ENCODE data around the gene RSAD2.
"Not testable (repeated sequence)": the region's sequence is repeated elsewhere in the genome, so short reads cannot be mapped to it uniquely, and the experiment has no call there.

Gene RSAD2

DNA sequence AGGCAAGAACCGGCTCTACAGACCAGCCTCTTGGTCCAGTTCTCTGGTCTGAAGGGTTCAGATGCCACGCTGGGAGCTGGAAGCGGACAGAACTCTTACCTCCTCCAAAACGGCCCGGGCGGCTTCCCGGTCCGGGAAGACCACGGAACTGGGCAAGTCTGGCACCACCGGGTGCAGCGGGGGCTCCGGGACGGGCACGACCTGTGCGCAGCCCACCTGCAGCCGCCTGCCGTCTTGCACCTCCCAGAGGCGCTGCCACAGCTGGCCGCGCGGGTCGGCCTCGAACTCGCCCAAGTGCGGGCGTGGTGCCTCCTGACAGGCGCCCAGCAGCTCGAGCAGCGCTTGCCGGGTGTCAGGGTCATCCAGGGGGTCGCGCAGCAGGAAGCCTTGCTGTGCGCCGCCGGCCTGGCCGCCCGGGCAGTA lies 12.6 kb upstream of the RSAD2 start:
- DNase-seq: peak; percentile 49

DNA sequence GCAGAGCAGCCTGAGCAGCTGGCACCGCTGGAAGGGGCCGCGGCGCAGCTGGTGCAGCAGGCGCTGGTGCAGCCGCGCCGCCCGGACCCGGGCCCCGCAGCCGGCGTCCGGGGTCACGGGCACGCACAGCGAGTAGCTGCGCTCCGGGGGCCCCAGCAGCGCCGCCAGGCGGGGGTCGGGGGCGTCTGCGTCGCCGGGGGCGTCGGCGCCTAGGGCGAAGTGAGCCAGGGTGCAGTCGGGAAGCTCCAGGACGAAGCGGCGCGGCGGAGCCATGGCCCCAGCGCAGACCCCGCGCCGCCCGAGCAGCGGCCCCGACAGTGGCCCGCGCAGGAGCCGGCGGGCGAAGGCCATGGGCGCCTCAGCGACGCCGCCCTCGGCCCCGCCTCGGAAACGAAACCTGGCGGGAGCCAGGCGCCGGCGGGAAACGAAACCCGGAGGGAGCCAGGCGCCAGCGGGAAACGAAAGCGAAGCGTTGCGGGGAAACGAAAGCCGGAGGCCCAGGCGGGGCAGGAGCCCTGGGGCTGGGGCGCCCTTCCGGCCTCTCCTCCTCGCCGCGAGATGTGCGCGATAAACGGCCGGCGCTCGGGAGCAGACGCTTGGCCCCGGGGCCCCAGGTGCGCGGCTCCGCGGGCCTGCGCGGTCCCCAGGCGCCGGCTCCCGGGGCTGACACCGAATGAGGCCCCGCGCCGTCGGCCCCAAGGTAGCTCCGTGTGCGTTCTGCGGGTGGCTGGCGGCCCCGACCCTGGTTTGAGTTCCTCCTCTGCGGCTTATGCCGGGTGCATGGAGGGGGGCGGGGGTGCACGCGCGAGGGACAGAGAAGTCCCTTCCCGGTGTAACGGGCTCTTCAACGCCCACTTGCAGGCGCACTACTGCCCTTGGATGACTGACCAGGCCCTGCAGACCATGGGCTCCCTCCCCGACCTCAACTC lies 12.0 kb upstream of the RSAD2 start, which contains the start of gene CMPK2:
TSS of gene CMPK2 (minus strand) at position 562 of the 929 bp plus-strand sequence. CDS start at position 351, 211 bp downstream.
- peak; percentile 49 for DNase-seq

DNA sequence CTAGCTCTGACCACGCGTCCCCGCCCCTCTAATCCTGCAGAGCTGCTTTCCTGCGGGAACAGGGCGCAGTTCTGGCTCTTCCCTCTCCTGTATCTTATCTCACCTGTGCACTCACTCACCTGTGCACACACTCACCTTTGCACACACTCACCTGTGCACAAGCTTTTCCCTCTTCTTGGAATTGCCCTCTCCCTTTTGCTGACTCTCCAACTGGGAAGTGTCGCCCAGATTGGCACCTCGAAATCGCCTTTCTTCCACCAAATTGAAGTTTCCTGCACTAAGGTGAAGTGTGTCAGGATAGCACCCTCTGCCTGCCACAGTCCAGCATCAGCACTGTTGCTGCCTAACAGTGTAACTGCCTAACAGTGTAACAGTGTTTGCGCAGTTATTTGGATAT lies 11.3 kb upstream of the RSAD2 start:
- peak; percentile 46 for DNase-seq

DNA sequence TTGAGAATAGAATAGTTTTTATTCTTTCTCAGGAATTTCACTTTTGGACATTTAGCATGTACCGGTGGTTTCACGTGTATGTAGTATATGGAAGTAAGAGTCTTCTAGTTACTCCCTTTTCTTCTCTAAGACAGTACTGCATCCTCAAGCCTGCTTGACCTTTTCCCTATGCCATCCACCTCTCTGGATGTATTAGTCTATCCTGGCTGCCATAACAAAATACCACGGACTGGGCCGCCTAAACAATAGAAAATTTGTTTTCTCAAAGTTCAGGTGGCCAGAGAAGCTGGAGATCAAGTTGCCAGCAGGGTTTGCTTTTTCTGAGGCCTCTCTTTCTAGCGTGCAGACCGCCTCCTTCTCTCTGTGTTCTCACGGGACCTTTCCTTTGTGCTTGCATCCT lies 10.6 kb upstream of the RSAD2 start:
- no peak for DNase-seq

DNA sequence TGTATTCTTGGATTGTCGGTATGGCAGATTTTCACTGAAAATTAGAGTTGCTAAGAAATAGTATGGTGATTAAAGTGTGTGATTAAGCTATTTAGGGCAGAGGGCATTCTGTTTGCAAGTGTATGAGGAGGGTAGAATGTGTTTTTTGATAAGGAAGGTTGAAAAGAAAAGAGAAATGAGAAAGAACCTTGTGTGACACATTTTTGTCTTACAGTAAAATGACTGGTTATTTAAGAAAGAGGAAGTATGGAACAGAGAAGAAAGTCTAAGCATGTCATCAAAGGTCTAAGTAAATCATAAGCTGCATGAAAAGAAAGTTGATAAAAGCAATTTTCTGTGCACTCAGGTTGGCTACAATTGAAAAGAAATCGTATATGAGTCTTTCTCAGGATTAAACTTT lies 5.2 kb upstream of the RSAD2 start:
- no peak for DNase-seq

DNA sequence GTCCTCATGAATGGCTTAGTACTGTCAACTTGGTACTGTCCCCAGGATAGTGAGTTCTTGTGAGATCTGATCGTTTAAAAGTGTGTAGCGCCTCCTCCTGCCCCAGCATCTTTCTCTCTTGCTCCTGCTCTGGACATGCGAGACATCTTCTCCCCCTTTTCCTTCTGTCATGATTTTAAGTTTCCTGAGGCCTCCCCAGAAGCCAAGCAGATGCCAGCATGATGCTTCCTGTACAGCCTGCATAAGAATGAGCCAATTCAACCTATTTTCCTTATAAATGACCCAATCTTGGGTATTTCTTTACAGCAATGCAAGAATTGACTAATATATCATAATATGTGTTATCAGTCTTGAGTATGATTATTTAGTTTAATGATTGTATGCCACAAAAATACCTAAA lies 3.5 kb upstream of the RSAD2 start:
- no peak for DNase-seq

DNA sequence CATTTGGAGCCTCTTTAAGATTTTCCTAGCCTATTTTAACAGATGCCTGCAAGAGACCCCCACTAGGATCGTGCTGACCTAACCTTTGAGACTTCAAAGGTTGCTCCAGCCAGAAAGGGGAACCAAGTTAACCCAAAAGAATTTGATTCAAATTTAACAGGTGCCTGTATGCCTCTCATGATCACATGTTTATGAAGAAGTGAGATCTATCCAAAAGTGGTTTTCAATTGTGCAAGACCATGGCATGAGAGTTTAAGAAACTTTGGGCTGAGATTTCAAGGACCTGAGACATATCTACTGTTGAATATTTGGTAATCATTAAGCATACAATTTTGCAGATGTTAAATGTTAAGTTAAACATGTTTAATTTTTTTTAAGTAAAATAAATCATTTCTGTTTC lies 1.3 kb upstream of the RSAD2 start:
- DNase-seq: no peak

DNA sequence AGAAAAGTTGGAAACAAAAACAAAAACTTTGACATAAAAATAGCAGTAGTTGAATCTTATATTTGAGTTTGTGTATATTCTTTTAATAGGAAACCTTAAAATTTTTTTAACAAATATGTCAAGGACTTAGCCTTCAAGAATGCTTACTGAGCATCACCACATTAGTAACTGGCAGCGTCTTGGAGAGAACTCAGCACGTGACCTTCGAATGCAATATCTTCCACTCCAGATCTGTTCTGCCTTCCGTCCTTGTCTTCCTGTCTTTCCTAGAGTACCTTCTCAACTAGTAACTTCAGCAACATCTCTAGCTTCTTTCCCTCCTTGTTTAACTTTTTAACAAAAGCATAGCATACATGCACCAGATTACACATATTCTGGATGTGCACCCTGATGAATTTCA lies 972 bp downstream of the RSAD2 start:
- DNase-seq: no peak

DNA sequence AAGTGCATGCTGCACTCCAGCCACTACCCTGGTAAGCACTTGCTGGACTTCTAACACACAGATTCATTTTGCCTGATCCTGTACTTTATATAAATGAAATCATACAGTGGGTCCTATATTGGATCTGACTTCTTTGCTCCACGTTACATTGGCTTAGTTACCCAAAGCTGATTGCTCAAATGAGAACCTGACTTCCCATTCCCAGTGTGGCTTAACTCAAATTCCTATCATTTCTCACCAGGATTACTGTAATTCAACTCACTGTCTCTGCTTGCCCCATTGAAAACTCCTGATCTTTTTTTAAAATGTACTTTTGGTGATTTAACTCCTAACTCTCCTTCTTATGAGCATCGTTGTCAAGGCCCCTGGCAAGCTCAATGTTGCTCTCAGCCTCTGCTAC lies 1.4 kb downstream of the RSAD2 start:
- no peak for DNase-seq

DNA sequence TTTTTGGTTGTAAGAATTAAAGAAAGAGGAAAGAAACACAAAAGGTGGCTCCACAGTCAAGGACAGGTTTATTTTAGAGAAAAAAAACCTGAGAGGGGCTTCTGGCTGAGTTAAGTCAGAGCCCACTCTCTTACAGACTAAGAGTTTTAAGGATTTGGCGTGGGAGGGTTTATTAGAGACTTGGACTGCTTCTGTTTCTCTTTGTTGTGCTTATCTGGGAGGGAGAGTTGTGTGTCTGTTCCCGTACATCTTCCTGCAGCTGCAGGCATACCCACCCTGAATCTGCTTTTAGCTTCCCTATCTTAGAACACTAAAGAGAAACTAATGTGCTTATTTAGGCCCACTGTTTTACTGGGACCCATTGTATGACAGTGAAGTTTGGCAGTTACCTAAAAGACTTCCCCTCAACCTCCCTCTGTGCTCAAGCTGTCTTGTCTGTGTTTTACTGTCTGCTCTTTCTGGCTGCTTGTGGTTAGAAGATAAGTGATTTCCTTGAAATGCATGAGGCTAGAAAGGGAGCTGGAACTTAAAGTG lies 2.7 kb downstream of the RSAD2 start:
- DNase-seq: no peak

DNA sequence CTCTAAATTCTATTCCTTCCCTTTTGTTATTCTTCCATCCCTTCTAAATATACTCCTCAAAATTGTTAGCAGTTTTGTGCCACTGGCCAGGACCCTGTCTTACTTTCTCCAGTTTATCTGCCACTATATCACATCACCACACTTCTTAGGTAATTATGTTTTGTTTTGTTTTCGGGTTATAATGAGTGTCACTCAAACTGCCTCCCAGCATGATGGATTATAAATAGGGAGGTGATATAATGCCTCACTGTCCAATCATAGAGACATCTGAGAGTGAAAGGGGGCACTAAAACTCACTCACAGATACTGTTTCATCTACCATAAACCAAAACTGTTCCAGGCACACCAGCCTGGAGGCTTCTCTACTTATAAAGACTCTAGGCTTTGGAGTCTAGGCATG lies 3.5 kb downstream of the RSAD2 start:
- peak; percentile 73 for DNase-seq

DNA sequence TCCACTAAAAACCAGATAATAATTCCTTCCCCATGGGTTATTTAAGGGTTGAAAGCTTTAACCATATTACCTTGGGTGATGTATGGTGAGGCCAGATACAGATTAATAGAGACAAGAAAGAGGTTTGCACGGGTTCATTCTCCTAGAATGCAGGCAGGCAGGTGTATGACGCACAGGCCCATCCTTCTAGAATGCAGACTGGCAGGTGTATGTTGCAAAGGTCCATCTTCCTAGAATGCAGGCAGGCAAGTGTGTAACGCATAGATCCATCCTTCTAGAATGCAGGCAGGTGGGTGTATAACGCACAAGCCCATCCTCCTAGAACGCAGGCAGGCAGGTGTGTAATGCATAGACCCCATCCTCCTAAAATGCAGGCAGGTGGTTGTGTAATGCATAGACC lies 3.9 kb downstream of the RSAD2 start:
- no peak for DNase-seq

DNA sequence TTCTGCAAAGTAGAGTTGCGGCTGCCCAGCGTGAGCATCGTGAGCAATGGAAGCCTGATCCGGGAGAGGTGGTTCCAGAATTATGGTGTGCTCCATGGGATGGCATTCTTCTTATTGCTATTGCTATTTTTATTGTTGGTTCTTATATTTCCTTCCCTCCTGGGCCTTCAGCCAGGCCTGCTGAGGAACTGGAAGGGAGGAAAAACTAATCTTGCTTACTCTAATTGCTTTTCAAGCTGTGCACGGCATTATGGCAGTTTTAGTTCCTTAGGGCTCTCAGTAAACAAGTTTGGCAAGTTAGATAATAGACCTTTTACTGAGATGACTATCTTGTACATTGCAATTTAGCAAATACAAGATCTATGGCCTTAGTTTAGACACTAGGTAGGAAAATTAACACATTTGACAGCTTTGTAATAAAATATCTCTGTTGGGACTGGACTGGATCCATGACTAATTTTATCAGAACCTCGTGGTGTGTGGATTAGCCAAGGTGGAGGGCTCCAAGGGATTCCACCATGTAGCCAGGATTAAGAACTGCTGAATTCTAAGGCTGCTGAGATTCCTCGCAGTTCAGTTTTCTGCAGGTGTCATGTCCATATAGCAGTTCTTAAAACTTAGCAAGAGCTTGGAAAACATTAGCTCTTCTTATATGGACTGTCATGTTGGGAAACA lies 6.0 kb downstream of the RSAD2 start:
- peak; percentile 7 for DNase-seq

DNA sequence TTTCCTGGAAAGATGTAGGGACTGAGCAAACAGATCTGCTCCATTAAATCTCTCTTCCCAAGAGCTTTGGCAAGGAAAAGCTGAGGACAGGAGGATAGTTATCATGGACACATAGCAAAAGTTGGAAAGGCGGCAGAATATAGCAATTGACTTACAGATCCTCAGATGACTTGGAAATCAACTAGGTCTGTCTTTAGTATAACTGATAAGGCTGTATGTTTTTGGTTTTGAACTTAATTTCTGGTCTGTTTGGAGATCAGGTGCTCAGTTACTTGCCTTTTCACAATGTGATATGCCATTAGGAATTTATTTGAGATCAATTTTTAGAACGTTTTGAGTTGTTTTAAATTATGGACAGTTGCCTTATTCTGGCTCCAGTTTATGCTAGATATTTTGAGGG lies 8.0 kb downstream of the RSAD2 start:
- DNase-seq: no peak

DNA sequence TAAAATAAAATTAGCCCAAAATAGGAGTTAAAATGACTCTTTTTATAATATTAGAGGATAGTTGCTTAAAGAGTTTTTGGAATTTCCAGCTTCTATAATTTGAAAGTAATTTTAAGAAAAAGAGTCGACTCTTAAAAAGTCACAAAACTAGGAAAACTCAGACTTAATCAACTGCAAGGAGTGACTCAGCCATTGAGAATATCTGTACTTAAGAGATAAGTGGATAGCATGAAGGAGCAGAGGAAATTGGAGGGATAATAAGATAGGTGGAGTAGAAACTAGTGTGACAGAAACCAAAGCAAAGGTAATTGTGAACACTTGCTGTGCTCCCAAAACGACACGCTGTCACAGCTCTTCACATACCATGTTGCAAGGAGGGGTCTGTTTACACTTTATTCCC lies 8.4 kb downstream of the RSAD2 start:
- DNase-seq: no peak

DNA sequence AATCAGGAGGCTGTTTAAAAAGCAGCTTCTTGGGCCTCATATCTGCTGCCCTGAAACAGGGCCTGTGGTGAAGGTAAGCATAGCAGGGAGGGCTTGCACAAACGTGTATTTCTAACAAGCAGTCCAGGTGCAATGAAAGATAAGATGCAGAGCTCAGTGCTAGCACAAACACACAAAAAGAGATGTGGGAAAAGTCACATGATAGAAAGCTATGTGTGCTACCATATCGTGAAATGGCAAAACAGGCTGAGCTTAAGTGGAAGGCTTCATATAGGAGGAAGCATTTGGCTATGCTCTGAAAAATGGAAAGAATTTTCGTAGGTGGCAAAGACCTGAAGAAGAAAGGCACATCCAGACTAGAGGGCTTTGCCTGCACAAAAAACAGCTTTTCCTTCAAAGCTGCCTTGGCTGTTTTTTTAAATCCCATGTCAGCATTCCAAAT lies 10.2 kb downstream of the RSAD2 start:
- no peak for DNase-seq

DNA sequence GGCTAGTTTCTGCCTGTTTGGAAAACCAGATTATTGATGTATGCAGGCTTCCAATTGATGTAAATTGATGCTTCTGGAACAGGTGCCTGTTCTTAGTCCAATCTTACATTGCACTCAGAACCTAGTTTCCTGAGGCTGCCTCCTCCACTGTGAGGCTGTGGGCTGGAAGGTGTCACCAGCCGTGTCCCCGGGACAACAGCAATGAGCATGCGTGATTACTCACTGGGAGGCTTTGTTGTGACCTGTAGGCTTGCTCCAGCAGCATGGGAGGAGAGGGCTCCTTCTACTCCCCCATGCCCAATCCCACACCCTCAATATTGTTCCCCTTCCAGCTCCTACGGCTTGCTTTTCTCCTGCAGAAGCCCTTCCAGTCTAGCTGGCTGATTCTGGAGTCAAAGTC lies 11.1 kb downstream of the RSAD2 start:
- DNase-seq: no peak

DNA sequence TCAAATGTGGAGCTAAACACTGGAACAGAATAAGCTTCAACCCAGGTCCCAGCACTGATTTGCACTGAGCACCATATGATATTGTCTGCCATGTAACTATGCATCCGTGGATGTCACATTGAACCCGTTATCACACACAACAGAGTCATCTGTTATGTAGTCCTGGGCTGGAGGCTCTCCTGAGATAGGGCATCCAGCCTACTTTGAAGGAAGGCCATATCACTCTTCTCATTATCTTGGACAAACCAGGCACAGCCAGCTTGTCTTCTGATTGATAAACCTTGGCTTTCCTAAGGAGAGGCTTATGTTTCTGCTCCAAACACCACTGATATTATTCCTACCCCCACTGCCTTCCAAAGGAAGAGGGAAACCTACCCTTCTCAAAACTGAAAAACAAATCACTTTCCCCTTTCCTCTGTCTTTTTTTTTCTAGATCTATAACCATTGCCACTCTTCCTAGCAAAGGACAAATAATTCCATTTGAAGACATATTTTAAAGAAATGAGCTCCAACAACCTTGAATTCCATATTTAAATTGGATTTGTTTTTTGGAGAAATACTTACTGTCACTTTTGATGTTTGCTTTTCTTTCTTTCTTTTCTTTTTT lies 16.4 kb downstream of the RSAD2 start:
- DNase-seq: no peak

DNA sequence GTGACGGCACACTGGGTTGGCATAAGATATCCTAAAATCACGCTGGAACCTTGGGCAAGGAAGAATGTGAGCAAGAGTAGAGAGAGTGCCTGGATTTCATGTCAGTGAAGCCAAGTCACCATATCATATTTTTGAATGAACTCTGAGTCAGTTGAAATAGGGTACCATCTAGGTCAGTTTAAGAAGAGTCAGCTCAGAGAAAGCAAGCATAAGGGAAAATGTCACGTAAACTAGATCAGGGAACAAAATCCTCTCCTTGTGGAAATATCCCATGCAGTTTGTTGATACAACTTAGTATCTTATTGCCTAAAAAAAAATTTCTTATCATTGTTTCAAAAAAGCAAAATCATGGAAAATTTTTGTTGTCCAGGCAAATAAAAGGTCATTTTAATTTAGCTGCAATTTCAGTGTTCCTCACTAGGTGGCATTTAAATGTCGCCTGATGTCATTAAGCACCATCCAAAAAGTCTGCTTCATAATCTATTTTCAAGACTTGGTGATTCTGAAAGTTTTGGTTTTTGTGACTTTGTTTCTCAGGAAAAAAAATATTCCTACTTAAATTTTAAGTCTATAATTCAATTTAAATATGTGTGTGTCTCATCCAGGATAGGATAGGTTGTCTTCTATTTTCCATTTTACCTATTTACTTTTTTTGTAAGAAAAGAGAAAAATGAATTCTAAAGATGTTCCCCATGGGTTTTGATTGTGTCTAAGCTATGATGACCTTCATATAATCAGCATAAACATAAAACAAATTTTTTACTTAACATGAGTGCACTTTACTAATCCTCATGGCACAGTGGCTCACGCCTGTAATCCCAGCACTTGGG lies 19.6 kb downstream of the RSAD2 start:
- DNase-seq: peak; percentile 27

DNA sequence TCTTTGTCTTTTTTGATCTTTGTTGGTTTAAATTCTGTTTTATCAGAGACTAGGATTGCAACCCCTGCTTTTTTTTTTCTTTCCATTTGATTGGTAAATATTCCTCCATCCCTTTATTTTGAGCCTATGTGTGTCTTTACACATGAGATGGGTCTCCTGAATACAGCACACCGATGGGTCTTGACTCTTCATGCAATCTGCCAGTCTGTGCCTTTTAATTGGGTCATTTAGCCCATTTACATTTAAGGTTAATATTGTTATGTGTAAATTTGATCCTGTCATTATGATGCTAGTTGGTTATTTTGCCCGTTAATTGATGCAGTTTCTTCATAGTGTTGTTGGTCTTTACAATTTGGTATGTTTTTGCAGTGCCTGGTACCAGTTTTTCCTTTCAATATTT lies 25.0 kb downstream of the RSAD2 start:
- DNase-seq: not testable (repeated sequence)

DNA sequence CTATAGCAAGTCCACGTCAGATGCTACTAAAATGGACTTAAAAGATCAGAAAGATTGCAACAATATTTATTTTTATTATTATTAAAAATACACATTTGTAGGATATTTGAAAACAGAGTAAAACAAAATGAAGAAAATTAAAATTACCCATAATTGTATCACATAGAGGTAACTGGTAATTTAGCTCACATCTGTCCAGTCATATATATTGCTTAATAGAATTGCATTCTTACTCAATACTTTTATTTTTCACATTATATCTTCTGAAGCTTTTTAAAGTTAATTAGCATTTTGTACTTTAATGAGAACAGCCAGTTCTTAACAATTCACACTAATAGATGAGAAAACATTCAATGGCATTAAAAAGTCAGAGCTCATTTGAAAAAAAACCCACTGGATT lies 28.1 kb downstream of the RSAD2 start:
- no peak for DNase-seq

DNA sequence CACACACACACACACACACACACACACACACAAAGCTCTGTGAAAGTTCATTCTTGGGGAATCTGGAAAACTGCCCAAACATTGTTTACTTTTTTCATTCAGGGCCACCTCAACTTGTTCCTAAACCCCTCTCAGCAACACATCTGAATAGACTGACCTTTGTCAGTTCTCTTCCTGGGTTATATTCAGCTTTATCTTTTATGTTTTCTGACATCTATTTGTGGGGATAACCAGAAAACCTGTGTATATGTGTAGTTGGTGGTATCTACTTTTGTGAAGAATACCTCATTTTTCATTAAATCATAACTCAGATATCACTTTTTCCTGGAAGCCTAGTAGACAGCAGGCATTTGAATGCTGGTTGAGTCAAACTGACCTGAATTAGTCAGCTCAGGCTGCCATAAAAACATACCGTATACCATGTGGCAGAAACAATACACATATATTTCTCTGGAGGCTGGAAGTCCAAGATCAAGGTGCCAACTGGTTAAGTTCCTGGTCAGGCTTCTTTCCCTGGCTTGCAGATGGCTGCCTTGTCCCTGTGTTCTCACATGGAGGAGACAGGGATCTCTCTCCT lies 28.7 kb downstream of the RSAD2 start:
- peak; percentile 47 for DNase-seq

Data from NCI-H1105 treated with DMSO at 0.1 percent for 48 hours (cell line).